ENCODE results near the gene NAV2. TPM values are rescaled to one million over a fixed set of nuclear protein-coding genes. Genes with fewer than 3 reads are reported as not detected.

The NAV2 gene
- total RNA-seq, 1 experiment from 2014 or later = 2.1 TPM

DNA sequence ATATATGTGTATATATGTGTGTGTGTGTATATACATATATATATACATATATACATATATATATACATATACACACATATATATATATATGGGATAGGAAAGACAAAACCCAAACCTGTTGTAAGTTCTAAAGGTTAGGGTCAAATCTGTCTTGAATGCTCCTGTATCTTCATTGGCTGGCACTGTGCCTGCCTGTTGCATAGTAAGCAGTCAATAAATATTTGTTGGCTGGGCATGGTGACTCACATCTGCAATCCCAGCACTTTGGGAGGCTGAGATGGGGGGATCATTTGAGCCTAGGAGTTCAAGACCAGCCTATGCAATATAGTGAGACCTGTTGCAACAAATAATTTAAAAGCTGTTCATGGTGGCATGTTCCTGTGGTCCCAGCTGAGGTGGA lies 242.3 kb downstream of the NAV2 start:
- Histone ChIP-seq H3K9me3 (ENCODE audit: control insufficient read depth in 1 of 2, insufficient read depth in 1 of 2, low read depth in 1 of 2, low read length in 2 of 2) (no peaks in the 10 kb centered on the region), H3K9ac (ENCODE audit: low read length) (no peak overlapping the region), H3K4me3 (replicated peaks in 1 of 2; ENCODE audit: low read depth in 1 of 2, low read length in 2 of 2) (no peak overlapping the region), H3K27me3 (ENCODE audit: insufficient read depth, low read length) (peaks cover 4% of the 10 kb centered on the region), H2AFZ (ENCODE audit: low read depth, low read length, poor library complexity, severe bottlenecking) (no peak overlapping the region), H4K20me1 (ENCODE audit: insufficient read depth) (no peaks in the 10 kb centered on the region), H3K36me3 (ENCODE audit: control insufficient read depth in 1 of 2, insufficient read depth in 2 of 2, low read length in 2 of 2) (no peaks in the 10 kb centered on the region), H3K27ac (ENCODE audit: low read depth, low read length) (no peak overlapping the region), H3K79me2 (ENCODE audit: insufficient read depth, low read length) (no peaks in the 10 kb centered on the region), H3K4me2 (ENCODE audit: low read length) (no peak overlapping the region), H3K4me1 (ENCODE audit: control insufficient read depth in 1 of 2, insufficient read depth in 2 of 2, low read length in 2 of 2) (peaks cover 0 to 2% of the 10 kb centered on the region in 2 experiments; a peak in 1 of 4 replicates), H3K9me2 (ENCODE audit: insufficient read depth) (no peaks in the 10 kb centered on the region)
- no peak for TF ChIP-seq ELF1 (IDR thresholded peaks at IDR 0.05; ENCODE audit: borderline replicate concordance, low read depth)
- no peak for TF ChIP-seq EZH2phosphoT487 (IDR thresholded peaks at IDR 0.05; ENCODE audit: borderline replicate concordance)
- no peak for TF ChIP-seq SP1 (IDR thresholded peaks at IDR 0.05; ENCODE audit: low read depth)
- TF ChIP-seq SIN3A (IDR thresholded peaks at IDR 0.05; ENCODE audit: low read depth) = no peak
- no peak for TF ChIP-seq POLR2AphosphoS5 (IDR thresholded peaks at IDR 0.05; ENCODE audit: low read depth, low read length)
- no peak for TF ChIP-seq EZH2 (IDR thresholded peaks at IDR 0.05)
- TF ChIP-seq ZNF274 (IDR thresholded peaks at IDR 0.05; ENCODE audit: low read depth, low read length) = no peak
- no peak for TF ChIP-seq POLR2A (IDR thresholded peaks at IDR 0.05; ENCODE audit: borderline replicate concordance, extremely low read depth, insufficient read depth, insufficient read length)
- no peak for TF ChIP-seq ZFX (IDR thresholded peaks at IDR 0.05)
- no peak for TF ChIP-seq EGR1 (IDR thresholded peaks at IDR 0.05; ENCODE audit: low read depth)
- BruUV-seq (replicated peaks) = no TSS peak
- RAD21 ChIA-PET (ENCODE audit: low non-redundant PET in 1 of 2, low total read pairs in 2 of 2, uncharacterized antibody in 2 of 2, unreplicated experiment in 2 of 2) = no interaction called here
- CTCF ChIA-PET = no interaction called here
- intact Hi-C loops (cut with micrococcal nuclease) = loop anchor here (5.0 kb wide), 2 partner anchors 402 to 657 kb away; no protein-coding TSS in a partner anchor
- no peak for ATAC-seq
- POLR2A ChIA-PET = no interaction called here
- no peak for DNase-seq (ENCODE audit: low read depth, low spot score)

DNA sequence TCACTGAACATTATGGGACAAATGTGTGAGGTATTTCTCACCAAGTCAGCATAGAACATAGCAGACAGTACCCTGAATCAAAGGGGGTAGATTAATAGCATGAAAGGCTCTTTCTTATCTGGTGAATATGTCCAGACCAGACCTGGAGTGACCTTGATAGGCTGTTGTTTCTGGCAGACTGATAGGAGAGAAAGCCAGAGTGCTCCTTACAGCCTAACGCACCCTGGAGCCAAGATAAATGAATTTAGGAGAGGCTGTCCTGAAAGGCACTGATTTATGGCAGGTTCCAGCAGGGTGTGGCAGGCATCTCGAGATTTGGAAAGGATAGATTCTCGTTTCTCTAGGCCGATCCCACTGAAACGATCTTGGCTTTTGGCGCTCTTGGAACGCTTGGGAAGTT lies 243.0 kb downstream of the NAV2 start:
- ChIA-PET RAD21 (ENCODE audit: low non-redundant PET in 1 of 2, low total read pairs in 2 of 2, uncharacterized antibody in 2 of 2, unreplicated experiment in 2 of 2) (no interaction called here), CTCF (no interaction called here), POLR2A (no interaction called here)
- peaks cover 0 to 2% of the 10 kb centered on the region in 2 experiments; a peak in 1 of 4 replicates for H3K4me1 ChIP-seq (ENCODE audit: control insufficient read depth in 1 of 2, insufficient read depth in 2 of 2, low read length in 2 of 2)
- H3K27me3 ChIP-seq (ENCODE audit: insufficient read depth, low read length) = peaks cover 4% of the 10 kb centered on the region
- no peak overlapping the region for H2AFZ ChIP-seq (ENCODE audit: low read depth, low read length, poor library complexity, severe bottlenecking)
- H3K9ac ChIP-seq (ENCODE audit: low read length) = no peak overlapping the region
- H3K4me3 ChIP-seq (replicated peaks in 1 of 2; ENCODE audit: low read depth in 1 of 2, low read length in 2 of 2) = no peak overlapping the region
- H3K36me3 ChIP-seq (ENCODE audit: control insufficient read depth in 1 of 2, insufficient read depth in 2 of 2, low read length in 2 of 2) = no peaks in the 10 kb centered on the region
- no peaks in the 10 kb centered on the region for H3K79me2 ChIP-seq (ENCODE audit: insufficient read depth, low read length)
- no peak overlapping the region for H3K27ac ChIP-seq (ENCODE audit: low read depth, low read length)
- H3K9me2 ChIP-seq (ENCODE audit: insufficient read depth) = no peaks in the 10 kb centered on the region
- no peak for DNase-seq (ENCODE audit: low read depth, low spot score)
- H4K20me1 ChIP-seq (ENCODE audit: insufficient read depth) = no peaks in the 10 kb centered on the region
- intact Hi-C loops (cut with micrococcal nuclease) = no loop called here
- H3K9me3 ChIP-seq (ENCODE audit: control insufficient read depth in 1 of 2, insufficient read depth in 1 of 2, low read depth in 1 of 2, low read length in 2 of 2) = no peaks in the 10 kb centered on the region
- no peak for ATAC-seq
- H3K4me2 ChIP-seq (ENCODE audit: low read length) = no peak overlapping the region
- TF ChIP-seq JUND (IDR thresholded peaks at IDR 0.05) (no peak), ZFX (IDR thresholded peaks at IDR 0.05) (no peak), TCF7L2 (IDR thresholded peaks at IDR 0.05; ENCODE audit: borderline replicate concordance, extremely low read depth, insufficient read depth, insufficient read length) (no peak), EGR1 (IDR thresholded peaks at IDR 0.05; ENCODE audit: low read depth) (no peak), EZH2phosphoT487 (IDR thresholded peaks at IDR 0.05; ENCODE audit: borderline replicate concordance) (no peak), ZNF274 (IDR thresholded peaks at IDR 0.05; ENCODE audit: low read depth, low read length) (no peak), ELF1 (IDR thresholded peaks at IDR 0.05; ENCODE audit: borderline replicate concordance, low read depth) (no peak), CBX3 (IDR thresholded peaks at IDR 0.05; ENCODE audit: low read depth) (no peak)
- TF ChIP-seq, protein P1, sequence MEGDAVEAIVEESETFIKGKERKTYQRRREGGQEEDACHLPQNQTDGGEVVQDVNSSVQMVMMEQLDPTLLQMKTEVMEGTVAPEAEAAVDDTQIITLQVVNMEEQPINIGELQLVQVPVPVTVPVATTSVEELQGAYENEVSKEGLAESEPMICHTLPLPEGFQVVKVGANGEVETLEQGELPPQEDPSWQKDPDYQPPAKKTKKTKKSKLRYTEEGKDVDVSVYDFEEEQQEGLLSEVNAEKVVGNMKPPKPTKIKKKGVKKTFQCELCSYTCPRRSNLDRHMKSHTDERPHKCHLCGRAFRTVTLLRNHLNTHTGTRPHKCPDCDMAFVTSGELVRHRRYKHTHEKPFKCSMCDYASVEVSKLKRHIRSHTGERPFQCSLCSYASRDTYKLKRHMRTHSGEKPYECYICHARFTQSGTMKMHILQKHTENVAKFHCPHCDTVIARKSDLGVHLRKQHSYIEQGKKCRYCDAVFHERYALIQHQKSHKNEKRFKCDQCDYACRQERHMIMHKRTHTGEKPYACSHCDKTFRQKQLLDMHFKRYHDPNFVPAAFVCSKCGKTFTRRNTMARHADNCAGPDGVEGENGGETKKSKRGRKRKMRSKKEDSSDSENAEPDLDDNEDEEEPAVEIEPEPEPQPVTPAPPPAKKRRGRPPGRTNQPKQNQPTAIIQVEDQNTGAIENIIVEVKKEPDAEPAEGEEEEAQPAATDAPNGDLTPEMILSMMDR (IDR thresholded peaks at IDR 0.05 in 2 of 3, conservative IDR thresholded peaks at IDR 0.05 in 1 of 3; ENCODE audit: borderline replicate concordance in 1 of 3, insufficient read depth in 1 of 3, low read depth in 2 of 3, low read length in 2 of 3) = no peak
- no TSS peak for BruUV-seq (replicated peaks)

All from HCT116 (cell line).